CD4-positive, alpha-beta T cell treated with Interleukin-2 at 100 ng/mL for 4 hours (primary cell): Measurements from ENCODE around the gene CLPTM1L.
A peak's percentile ranks its signal among the peaks of the same experiment; 100 is the strongest.

Experiments
- DNase-seq: peaks from one replicate; pipeline ENCODE4 v3.0.0-alpha.2; 2020; ENCODE audit warnings: low spot score

CLPTM1L gene

GRCh38 chr5:1315018-1315708 is 29.7 kb downstream of the CLPTM1L start:
- no peak for DNase-seq

GRCh38 chr5:1314564-1314982 is 30.3 kb downstream of the CLPTM1L start:
- DNase-seq: no peak

DNA sequence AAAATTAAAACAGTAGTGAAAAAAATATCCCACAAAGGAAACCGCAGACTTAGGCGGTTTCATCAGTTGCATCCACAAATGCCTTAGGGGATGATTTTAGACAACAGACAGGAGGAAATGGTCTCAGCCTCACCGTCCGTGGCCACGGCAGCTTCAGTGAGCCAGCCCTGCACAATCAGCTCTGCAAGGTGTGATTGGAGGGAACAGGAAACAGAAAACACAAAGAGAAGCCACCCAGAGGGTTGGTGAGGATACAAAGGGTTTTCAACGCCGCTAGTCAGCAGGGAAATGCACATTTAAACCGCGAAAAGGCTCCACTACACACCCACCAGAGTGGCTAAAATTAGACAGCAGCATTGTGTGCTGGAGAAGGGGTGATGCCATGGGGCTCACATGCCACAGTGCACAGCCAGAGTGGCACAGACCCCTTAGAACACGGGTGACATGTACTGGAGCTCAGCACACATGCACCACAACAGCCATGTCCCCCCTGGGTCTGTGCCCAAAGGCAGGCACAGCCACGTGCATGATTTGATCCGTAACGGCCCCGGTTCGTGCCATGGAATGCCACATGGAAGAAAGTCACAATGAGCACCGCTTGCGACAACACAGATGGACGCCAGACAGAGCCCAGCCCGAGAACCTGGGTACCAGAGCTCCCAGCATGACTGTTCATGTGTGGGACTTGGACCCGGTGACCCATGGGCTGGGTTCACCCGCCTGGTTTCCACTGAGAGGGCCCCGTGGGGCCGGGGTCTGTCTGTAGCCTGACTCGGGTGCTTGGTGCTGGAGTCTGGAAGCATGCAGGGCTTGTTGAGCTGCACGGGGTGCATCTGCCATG is 31.7 kb downstream of the CLPTM1L start:
- peak; percentile 59 for DNase-seq

- peak; percentile 41 for DNase-seq
Measured at GRCh38 chr5:1312206-1312605, 32.7 kb downstream of the CLPTM1L start.

GRCh38 chr5:1311439-1312055 is 33.4 kb downstream of the CLPTM1L start:
- no peak for DNase-seq

DNA sequence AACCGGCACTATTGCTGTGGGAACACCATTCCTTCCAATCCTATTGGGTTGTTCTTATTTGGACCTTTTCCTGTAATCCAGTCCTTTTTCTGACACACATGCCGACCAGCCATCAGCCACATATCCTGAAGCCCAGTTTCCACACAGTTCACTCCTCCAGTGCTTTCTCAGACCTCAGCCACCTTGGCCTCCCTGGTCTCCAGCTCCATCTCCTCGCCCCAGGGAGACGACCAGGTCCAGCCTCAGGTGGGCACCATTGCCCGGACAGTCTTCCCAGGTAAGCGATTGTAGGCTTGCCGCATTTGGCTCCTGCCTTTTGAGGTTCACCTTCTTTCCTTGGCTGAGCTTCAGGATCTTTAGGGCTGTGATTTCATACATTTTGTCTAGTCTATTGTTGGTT is 34.8 kb downstream of the CLPTM1L start:
- DNase-seq: no peak

DNA sequence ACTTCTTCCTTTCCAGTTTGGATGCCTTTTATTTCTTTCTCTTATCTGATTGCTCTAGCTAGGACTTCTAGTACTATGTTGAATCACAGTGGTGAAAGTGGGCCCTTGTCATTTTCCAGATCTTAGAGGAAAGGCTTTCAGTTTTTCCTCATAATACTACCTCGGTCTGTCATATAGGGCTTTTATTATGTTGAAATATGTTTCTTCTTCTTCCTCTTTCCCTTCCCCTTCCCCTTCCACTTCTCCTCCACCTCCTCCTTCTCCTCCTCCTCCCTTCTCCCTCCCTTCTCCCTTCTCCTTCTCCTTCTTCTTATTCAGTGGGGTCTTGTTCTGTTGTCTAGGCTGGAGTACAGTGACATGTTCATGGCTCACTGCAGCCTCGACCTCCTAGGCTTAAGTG is 40.9 kb downstream of the CLPTM1L start:
- DNase-seq: no peak

DNA sequence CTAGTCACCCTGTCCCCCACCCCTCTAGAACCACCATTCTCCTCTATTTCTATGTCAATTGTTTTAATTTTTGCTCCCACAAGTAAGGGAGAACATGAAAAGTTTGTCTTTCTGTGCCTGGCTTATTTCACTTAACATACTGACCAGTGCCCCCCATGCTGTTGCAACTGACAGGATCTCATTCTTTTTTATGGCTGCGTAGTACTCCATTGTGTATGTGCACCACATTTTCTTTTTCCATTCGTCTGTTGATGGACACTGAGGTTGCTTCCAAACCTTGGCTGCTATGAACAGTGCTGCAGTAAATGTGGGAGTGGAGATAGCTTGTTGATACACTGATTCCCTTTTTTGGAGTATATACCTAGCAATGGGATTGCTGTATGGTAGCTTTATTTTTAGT is 42.6 kb downstream of the CLPTM1L start:
- no peak for DNase-seq

GRCh38 chr5:1300581-1301083 is 44.3 kb downstream of the CLPTM1L start:
- DNase-seq: no peak

- no peak for DNase-seq
Measured at GRCh38 chr5:1299961-1300360, 44.9 kb downstream of the CLPTM1L start.

- no peak for DNase-seq
Measured at GRCh38 chr5:1299511-1299850, 45.4 kb downstream of the CLPTM1L start.

DNA sequence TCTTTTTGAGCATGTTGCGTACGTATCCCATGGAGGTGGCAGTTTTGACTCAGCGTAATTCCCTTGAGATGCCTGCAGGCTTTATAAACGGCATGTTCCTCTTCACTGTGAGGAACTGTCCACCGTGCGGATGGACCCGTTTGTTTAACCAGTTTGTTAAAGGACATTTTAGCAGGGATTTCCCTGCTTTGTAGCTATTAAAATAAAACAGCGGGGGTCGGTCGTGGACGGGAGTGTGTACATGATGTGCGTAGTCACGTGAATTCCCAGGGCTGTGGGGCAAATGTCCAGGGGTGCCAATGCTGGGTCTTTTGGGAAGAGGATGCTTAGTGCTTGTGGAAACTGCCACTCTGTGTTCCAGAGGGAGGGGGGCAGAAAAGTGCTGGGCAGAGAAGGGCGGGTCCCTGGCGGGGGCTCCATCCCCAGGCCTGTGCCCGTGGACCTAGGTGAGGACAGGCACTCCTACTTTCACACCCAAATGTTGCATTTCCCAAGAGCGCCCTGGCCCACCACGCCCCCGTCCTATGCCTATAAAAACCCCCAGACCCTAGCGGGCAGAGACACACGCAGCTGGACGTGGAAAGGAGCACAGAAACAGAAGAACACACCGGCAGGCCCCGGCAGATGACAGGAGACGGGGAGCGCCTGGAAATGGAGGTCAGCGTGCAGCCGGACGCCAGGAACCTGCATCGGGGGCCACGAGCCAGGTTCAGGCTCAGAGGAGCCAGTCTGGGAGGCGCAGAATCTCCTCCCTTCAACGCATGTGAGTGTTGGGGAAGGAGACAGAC is 46.0 kb downstream of the CLPTM1L start:
- no peak for DNase-seq

DNA sequence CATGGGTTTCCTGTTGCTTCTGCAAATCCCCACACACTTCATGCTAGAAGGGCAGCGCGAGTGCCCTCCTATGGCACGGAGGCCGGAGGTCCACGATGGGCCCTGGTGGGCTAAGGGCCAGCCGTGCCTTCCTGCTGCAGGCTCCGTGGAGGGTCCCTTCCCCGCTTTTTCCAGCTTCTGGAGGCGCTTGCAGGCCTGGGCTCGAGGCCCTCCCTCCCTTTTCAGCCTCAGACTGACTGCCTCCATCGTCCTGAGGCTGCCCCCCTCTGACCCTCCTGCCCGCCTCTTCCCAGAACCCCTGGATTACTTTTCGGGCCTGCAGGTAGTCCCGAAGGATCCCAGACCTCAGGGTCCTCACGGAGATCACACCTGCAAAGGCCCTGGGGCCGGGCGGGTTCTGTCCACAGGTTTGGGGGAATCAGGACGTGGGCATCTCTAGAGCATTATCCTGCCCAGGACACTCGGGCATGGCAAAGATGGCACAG is 46.8 kb downstream of the CLPTM1L start:
- DNase-seq: no peak

DNA sequence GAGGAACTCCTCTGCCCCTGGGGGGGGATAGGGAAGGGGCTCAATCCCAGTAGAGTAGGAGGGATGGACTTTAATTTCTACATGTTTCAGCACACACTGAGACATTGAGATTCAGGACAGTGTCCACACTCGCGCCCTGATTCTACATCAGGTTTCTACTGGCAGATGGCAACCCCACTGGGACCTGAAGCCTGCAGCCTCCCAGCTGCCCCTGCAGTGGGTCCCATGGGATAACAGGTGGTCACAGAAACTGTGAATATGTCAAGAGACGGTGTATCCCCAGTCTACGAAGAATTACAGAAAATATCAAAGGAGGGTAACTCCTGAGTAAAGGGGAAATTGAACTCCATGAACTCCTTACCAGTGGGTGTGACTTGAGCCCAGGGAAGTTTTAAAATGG is 47.7 kb downstream of the CLPTM1L start:
- no peak for DNase-seq

DNA sequence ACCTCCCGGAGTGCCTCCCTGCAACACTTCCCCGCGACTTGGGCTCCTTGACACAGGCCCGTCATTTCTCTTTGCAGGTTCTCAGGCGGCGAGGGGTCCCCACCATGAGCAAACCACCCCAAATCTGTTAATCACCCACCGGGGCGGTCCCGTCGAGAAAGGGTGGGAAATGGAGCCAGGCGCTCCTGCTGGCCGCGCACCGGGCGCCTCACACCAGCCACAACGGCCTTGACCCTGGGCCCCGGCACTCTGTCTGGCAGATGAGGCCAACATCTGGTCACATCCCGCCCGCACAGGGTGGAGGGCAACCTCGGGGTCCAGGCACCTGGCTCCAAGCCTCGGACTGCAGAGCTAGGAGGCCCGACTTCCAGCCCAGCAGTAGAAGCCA is 49.3 kb downstream of the CLPTM1L start:
- no peak for DNase-seq

DNA sequence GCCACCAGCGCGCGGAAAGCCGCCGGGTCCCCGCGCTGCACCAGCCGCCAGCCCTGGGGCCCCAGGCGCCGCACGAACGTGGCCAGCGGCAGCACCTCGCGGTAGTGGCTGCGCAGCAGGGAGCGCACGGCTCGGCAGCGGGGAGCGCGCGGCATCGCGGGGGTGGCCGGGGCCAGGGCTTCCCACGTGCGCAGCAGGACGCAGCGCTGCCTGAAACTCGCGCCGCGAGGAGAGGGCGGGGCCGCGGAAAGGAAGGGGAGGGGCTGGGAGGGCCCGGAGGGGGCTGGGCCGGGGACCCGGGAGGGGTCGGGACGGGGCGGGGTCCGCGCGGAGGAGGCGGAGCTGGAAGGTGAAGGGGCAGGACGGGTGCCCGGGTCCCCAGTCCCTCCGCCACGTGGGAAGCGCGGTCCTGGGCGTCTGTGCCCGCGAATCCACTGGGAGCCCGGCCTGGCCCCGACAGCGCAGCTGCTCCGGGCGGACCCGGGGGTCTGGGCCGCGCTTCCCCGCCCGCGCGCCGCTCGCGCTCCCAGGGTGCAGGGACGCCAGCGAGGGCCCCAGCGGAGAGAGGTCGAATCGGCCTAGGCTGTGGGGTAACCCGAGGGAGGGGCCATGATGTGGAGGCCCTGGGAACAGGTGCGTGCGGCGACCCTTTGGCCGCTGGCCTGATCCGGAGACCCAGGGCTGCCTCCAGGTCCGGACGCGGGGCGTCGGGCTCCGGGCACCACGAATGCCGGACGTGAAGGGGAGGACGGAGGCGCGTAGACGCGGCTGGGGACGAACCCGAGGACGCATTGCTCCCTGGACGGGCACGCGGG is 49.9 kb downstream of the CLPTM1L start, which contains the start of gene TERT:
TSS of gene TERT (minus strand) at position 234 of the 815 bp plus-strand sequence. CDS start at position 155, 79 bp downstream.
- peak; percentile 78 for DNase-seq

DNA sequence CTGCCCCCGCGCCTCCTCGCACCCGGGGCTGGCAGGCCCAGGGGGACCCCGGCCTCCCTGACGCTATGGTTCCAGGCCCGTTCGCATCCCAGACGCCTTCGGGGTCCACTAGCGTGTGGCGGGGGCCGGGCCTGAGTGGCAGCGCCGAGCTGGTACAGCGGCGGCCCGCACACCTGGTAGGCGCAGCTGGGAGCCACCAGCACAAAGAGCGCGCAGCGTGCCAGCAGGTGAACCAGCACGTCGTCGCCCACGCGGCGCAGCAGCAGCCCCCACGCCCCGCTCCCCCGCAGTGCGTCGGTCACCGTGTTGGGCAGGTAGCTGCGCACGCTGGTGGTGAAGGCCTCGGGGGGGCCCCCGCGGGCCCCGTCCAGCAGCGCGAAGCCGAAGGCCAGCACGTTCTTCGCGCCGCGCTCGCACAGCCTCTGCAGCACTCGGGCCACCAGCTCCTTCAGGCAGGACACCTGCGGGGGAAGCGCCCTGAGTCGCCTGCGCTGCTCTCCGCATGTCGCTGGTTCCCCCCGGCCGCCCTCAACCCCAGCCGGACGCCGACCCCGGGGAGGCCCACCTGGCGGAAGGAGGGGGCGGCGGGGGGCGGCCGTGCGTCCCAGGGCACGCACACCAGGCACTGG is 50.6 kb downstream of the CLPTM1L start:
- no peak for DNase-seq

- no peak for DNase-seq
Measured at GRCh38 chr5:1293416-1294205, 51.3 kb downstream of the CLPTM1L start.

- DNase-seq: no peak
Measured at GRCh38 chr5:1292846-1293415, 52.0 kb downstream of the CLPTM1L start.
